K562 (cell line): ENCODE results near the gene PLCB4.

Experiments used
- ADNP ChIP-seq: fragments of 200-800 bp; sonication (Bioruptor generic); IDR thresholded peaks from 2 replicates; pipeline ENCODE4 v1.6.1; 2016; ENCODE audit warnings: missing genetic modification characterization, missing compliant biosample characterization
- CHD4 ChIP-seq: fragments of 200-600 bp; sonication (generic); IDR thresholded peaks from 3 replicates; pipeline ENCODE4 v1.6.1; 2012; ENCODE audit warnings: low read depth, mild to moderate bottlenecking, mixed read lengths, low read length, inconsistent platforms; ENCODE audit not compliant: insufficient read depth, insufficient replicate concordance, poor library complexity, severe bottlenecking
- CREB1 ChIP-seq, 2 experiments: sonication (generic) in 1 of 2; formaldehyde crosslinking in 1 of 2; IDR thresholded peaks; 2 replicates each; pipeline versions ENCODE4 v1.6.1 to v1.8.0; 2012 to 2022; ENCODE audit warnings: inconsistent platforms in 1 of 2, mild to moderate bottlenecking in 1 of 2, missing genetic modification reagents in 1 of 2, moderate library complexity in 1 of 2
- E2F3 ChIP-seq: fragments of 250-450 bp; sonication (Bioruptor Pico); IDR thresholded peaks from 2 replicates; pipeline ENCODE4 v1.4.0; 2020; ENCODE audit warnings: mild to moderate bottlenecking
- FOS ChIP-seq: IDR thresholded peaks from 3 replicates; pipeline ENCODE4 v1.6.1; 2011; ENCODE audit not compliant: insufficient read length; ENCODE audit errors: extremely low read depth
- FOXK1 ChIP-seq: sonication (generic); formaldehyde crosslinking; IDR thresholded peaks from 2 replicates; pipeline ENCODE4 v1.8.0; 2022; ENCODE audit warnings: missing genetic modification reagents, mild to moderate bottlenecking, borderline replicate concordance
- HNRNPL ChIP-seq: fragments of 200-400 bp; formaldehyde crosslinking; IDR thresholded peaks from 2 replicates; pipeline ENCODE4 v1.6.1; 2017; ENCODE audit warnings: low read depth, mild to moderate bottlenecking, low read length
- L3MBTL2 ChIP-seq: fragments of 450-650 bp; IDR thresholded peaks from 2 replicates; pipeline ENCODE4 v1.6.1; 2016; ENCODE audit warnings: mild to moderate bottlenecking, moderate library complexity
- PHF8 ChIP-seq: fragments of 200-600 bp; sonication (generic); IDR thresholded peaks from 2 replicates; pipeline ENCODE4 v1.6.1; 2012; ENCODE audit warnings: mixed run types, mild to moderate bottlenecking, inconsistent platforms, low read length, moderate library complexity, borderline replicate concordance
- SREBF1 ChIP-seq: fragments of 150-350 bp; IDR thresholded peaks from 2 replicates; pipeline ENCODE4 v1.6.1; 2014; ENCODE audit warnings: antibody characterized with exemption, low read depth, low read length, borderline replicate concordance
- ZNF699 ChIP-seq: fragments of 250-450 bp; sonication (Bioruptor Pico); IDR thresholded peaks from 2 replicates; pipeline ENCODE4 v1.8.0; 2021; ENCODE audit warnings: mild to moderate bottlenecking, moderate library complexity; ENCODE audit not compliant: insufficient replicate concordance
- TF ChIP-seq, protein P1 (sequence below): IDR thresholded peaks from 2 replicates; pipeline ENCODE4 v1.6.1; 2011; ENCODE audit not compliant: insufficient read length; ENCODE audit errors: extremely low read depth
- TF ChIP-seq, protein P2 (sequence below), 3 experiments: IDR thresholded peaks in 2 of 3; conservative IDR thresholded peaks in 1 of 3; 2 replicates each; pipeline ENCODE4 v1.5.1; 2011 to 2012; ENCODE audit warnings: low read length in 3 of 3, mild to moderate bottlenecking in 3 of 3, control low read depth in 2 of 3, improper control_type of control experiment in 1 of 3, inconsistent platforms in 1 of 3, low read depth in 1 of 3, mixed read lengths in 1 of 3, moderate library complexity in 1 of 3; ENCODE audit not compliant: insufficient read depth in 2 of 3
- TF ChIP-seq, protein P3 (sequence below): fragments of 200-800 bp; sonication (Bioruptor generic); IDR thresholded peaks from 2 replicates; pipeline ENCODE4 v1.6.1; 2017; ENCODE audit warnings: missing genetic modification characterization, missing compliant biosample characterization

DNA sequence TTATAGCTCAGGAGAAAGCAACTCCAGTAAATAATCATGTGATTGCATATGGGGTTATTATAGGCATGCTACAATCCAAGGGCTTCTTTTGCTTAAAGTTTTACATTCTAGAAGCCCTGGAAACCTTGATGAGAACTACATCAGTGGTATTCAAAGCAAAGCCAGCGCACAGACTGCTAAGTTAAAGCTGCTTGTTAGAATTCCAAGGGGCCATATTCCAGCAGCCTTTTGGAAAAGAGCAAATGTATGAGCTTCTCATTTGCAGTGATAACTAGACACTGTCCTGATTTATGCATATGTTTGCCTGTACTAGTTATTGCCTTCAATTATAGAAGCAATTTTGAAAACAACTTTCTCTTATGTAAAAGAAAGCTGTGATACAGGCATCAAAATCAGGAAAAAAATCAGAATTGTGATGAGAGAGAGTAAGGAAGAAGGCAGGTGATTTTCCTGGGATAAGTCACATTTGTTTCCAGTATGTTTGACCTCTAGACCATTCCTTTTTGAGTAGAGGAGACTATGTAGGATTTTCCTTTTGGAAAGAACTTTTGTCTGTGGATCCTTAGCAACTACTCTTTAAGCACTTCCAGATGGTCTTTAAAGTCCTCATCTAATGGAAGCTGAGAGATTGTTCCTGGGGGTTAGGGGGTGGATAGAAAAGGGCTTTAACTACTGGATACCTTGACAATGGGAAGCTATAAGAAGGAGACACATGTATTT lies 159.2 kb downstream of the PLCB4 start:
- TF ChIP-seq, protein P1, sequence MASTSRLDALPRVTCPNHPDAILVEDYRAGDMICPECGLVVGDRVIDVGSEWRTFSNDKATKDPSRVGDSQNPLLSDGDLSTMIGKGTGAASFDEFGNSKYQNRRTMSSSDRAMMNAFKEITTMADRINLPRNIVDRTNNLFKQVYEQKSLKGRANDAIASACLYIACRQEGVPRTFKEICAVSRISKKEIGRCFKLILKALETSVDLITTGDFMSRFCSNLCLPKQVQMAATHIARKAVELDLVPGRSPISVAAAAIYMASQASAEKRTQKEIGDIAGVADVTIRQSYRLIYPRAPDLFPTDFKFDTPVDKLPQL = no peak
- TF ChIP-seq, protein P2, sequence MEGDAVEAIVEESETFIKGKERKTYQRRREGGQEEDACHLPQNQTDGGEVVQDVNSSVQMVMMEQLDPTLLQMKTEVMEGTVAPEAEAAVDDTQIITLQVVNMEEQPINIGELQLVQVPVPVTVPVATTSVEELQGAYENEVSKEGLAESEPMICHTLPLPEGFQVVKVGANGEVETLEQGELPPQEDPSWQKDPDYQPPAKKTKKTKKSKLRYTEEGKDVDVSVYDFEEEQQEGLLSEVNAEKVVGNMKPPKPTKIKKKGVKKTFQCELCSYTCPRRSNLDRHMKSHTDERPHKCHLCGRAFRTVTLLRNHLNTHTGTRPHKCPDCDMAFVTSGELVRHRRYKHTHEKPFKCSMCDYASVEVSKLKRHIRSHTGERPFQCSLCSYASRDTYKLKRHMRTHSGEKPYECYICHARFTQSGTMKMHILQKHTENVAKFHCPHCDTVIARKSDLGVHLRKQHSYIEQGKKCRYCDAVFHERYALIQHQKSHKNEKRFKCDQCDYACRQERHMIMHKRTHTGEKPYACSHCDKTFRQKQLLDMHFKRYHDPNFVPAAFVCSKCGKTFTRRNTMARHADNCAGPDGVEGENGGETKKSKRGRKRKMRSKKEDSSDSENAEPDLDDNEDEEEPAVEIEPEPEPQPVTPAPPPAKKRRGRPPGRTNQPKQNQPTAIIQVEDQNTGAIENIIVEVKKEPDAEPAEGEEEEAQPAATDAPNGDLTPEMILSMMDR (IDR thresholded peaks at IDR 0.05 in 2 of 3, conservative IDR thresholded peaks at IDR 0.05 in 1 of 3; ENCODE audit: insufficient read depth in 2 of 3, low read depth in 1 of 3, low read length in 3 of 3) = no peak
- no peak for TF ChIP-seq ZNF699 (CRISPR knock-in tag)
- no peak for TF ChIP-seq ADNP (tag)
- no peak for TF ChIP-seq CREB1 (IDR thresholded peaks at IDR 0.05)
- no peak for TF ChIP-seq CREB1 (CRISPR knock-in tag; IDR thresholded peaks at IDR 0.05)
- no peak for TF ChIP-seq HNRNPL
- TF ChIP-seq SREBF1 = no peak
- TF ChIP-seq E2F3 (CRISPR knock-in tag) = no peak
- TF ChIP-seq, protein P3, sequence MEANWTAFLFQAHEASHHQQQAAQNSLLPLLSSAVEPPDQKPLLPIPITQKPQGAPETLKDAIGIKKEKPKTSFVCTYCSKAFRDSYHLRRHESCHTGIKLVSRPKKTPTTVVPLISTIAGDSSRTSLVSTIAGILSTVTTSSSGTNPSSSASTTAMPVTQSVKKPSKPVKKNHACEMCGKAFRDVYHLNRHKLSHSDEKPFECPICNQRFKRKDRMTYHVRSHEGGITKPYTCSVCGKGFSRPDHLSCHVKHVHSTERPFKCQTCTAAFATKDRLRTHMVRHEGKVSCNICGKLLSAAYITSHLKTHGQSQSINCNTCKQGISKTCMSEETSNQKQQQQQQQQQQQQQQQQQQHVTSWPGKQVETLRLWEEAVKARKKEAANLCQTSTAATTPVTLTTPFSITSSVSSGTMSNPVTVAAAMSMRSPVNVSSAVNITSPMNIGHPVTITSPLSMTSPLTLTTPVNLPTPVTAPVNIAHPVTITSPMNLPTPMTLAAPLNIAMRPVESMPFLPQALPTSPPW (CRISPR knock-in tag) = no peak
- no peak for TF ChIP-seq FOXK1
- no peak for TF ChIP-seq L3MBTL2
- no peak for TF ChIP-seq CHD4
- TF ChIP-seq FOS = no peak
- TF ChIP-seq PHF8 = no peak
